GM21786 (cell line): ENCODE data around the gene TMEM233.

ENCODE experiments used
- ATAC-seq: cut with Tn5 transposase; IDR thresholded peaks from one replicate; pipeline ENCODE4 v1.9.1; 2021; ENCODE audit not compliant: unreplicated experiment

The TMEM233 gene

GRCh38 chr12:119679081-119679480 is 85.5 kb downstream of the TMEM233 start:
- ATAC-seq, result no peak

- no peak for ATAC-seq
Observed at GRCh38 chr12:119679490-119679889, 85.9 kb downstream of the TMEM233 start.

DNA sequence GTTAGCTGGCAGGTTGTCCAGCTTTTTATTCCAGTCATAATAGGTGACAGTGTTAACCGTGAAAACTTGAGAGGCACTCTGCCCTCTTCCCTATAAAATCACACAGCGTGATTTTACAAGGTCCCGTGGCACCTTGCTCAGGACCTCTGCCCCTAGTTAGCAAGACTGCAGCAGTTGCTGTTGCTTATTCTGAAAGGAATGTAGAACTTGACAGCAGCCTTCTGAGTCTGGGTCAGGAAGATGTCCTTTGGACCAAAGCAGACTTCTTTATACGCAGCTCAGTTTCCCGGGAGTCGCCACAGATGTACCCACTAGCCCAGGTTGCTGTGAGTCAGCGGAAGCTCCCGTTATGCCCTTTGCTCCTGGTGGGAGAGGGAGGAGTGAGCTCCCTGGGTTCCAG is 87.5 kb downstream of the TMEM233 start:
- no peak for ATAC-seq

DNA sequence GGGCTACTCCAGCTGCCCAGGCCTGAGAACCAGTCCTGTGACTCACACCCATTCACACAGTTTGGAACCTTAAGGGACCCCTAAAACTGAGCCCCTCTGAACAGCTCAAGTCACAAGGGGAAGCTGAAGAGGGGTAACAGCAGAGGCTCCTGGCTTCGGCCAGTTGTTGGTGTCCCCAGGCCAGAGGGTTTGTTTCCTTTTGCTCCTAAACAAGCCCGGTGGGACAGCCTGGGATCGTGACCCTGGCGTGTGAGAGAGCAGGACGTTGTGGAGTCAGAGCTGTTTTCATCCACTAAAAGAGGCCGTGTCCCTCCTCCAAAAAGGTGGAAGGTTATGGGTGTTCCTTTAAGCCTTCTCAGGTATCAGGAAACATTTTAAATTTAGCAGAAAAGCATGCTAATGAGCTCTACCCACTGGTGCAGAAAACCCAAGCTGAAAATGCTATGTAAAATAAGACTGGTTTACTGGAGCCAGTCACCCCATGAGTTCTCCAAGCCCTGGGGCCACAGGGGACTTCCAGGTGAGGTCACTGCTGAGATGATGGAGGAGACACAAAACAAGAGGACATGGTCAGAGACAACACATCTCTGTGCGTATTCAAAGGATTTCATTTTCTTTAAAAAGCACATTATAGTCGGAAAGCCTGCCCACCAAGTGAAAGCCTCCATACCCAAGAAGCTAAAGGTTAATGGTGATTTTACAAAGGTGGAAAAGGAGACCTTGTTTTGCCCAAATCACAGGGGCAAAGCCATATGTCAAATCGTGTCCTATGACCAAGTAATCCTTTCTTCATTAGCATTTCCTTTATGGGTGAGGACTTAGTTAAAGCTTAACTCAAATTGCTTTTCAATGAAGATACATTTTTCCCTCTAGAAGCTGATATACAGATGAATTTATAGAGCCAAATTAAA is 88.4 kb downstream of the TMEM233 start:
- peak; percentile 73 for ATAC-seq

- ATAC-seq, result no peak
Observed at GRCh38 chr12:119682639-119683252, 89.2 kb downstream of the TMEM233 start.

GRCh38 chr12:119683413-119683812 is 89.8 kb downstream of the TMEM233 start:
- no peak for ATAC-seq

GRCh38 chr12:119683816-119684215 is 90.2 kb downstream of the TMEM233 start:
- ATAC-seq, result no peak

DNA sequence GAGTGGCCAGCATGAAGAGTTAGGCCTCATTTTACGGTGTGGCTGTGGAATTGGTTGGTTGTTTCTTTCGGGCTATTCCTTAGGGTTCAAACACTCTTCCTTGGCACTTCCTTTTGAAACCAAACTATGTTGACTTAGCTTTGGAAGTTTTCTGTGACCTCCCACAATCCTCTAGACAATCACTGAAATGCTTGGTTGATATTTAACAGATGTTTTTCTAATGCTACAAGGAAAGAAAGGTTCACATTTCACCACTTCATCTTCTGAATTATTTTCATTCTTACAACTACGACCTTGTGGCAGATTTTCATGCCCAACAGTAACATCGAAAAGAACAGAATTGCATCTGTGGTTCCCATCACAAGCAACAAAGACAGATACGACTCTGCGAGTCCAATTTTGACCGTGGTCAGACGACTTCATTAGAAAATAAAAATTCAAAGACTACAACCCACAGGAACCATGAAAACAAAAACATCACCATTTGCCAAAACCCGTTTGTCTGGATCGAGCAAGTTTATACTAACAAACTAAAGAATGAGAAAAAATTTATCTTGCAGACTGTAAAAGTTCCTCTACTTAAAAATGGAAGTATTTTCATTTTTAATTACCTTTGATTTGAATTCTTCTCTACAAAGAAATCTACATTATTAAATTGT is 91.3 kb downstream of the TMEM233 start:
- ATAC-seq, result no peak

GRCh38 chr12:119685375-119685774 is 91.8 kb downstream of the TMEM233 start:
- ATAC-seq, result no peak

DNA sequence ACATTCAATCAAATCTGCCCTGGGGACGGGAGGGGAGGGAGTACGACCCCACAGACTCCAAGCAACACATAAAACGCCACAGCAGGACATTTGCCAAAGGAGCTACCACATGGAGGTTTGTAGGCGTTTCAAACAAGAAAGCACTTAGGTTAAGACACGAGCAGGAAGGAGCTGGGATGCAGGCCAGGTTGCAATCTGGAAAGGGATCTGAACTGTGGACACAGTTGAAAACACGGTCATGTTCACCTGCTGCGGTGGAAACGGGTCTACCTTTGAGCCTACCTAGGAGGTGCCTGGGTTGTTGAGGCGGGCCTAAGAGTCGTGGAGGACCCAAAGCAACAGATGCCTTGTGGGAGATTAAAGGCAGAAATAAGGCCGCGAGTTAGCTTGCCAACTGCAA is 92.8 kb downstream of the TMEM233 start:
- ATAC-seq, result no peak

DNA sequence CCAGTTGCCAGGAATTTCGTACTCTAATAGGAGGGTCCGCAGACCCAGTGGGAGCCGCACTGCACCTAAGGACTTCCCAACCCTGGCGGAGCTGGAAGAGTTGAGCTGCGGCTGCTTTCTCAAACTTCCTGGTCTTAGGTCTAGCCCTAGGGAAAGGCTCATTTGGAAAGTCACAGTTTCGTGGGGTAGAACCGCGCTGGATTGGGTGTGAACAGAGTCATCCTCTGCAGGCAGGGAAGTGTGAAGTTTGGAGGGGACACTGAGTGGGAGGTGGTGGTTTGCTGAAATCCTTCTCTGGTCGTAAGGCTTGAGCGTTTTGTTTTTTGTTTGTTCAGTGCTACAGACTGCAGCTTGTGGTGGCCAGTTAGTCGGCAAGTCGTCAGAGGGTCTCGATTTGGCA is 93.2 kb downstream of the TMEM233 start:
- ATAC-seq, result no peak

DNA sequence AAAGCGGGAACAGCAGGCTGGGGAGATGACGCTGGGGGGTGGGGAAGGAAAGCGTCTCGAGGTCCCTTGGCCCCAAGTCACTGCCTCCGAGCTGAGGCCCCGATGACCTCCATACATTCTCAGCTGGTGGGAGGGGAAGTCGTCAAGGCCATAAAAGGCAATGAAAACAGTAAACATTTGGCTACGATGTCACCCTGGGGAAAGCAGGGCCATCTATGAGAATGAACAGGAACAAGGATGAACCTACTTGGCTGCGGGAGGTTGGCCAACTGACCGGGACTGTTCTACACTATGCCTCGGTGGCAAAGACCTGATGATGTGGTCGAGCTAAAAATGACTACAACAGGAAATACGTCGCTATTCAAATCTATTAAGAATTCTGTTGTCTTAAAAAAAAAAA is 93.8 kb downstream of the TMEM233 start:
- ATAC-seq, result no peak

DNA sequence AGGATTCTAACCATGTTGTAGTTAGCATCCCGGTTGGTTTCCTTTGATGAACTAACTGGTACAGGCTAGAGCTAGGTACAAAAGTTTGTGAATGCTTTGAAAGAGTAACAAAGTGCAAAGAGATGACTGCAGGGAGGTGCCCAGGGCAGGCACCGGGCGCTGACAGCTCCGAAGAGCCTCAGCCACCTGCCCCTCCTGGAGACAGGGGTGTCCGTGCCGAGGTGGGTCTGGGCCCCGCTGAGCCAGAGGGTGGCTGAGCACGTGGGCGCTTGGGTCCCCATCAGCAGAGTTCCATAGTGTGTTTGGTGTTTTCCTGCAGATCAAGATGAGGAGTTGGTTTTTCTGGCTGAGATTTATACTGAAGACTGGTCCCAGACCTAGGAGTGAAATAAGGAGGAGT is 94.3 kb downstream of the TMEM233 start:
- no peak for ATAC-seq

- ATAC-seq, result no peak
Observed at GRCh38 chr12:119689935-119690500, 96.4 kb downstream of the TMEM233 start.

DNA sequence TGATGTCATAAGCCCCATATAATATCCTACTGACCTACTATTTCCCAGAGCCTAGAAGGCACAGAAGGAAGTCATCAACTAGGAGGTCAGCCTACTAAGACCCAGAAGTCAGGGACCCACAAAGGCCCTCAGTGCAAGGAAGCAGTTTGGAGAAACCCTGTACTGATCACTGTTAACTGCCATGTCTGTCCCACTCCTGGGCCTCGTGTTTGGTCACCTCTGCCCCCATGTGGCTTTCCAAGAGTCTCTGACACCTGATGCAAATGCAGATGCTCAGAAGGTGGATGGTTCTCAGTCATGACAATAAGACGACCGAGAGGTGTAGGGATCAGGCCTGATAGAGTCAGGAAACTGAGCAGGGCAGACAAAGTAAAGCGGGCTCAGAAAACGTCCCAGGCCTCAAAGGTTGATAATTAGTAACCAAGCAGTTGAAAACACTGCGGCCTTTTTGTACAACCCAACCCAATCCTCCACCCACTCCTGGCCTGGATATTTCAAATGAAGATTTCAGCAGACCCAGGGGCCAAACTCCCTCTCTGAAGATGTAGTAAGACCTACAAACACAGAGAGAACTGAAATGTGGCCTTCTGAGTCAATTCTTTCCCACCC is 97.7 kb downstream of the TMEM233 start:
- no peak for ATAC-seq

DNA sequence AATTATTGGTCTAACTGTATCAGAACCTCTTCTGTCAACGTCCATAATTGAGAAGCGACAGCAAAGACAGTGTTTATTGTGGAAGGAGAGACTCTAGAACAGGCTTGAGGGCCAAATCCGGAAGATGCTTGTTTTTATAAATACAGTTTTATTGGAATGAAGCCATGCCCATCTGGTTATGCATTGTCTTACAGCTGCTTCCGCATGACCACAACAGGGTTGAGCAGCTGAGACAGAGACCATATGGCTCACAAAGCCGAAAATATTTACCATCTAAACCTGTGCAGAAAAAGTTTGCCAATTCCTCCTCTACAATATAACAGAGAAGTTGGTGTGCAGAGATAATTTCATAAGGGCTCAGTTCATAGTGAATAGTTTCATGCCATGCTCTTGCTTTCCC is 98.8 kb downstream of the TMEM233 start:
- ATAC-seq, result no peak
